Stimulated activated effector memory CD8-positive, alpha-beta T cell treated with anti-CD3 and anti-CD28 coated beads, Interleukin-12 subunit alpha, Interleukin-12 subunit beta, amount 100 ng/mL, for 72 hours (primary cell): ENCODE measurements around the gene LIPF.

Source experiments
- ATAC-seq: fragments of 150-1000 bp; cut with Tn5 transposase; 2 replicates; pipeline ENCODE4 v1.10.0; 2021
- DNase-seq, 2 donors: peaks; one replicate each; pipeline ENCODE4 v3.0.0; 2021 to 2022; ENCODE audit warnings: low spot score in 2 of 2
- H3K27ac Mint-ChIP-seq: one replicate; pipeline ENCODE4 v1.8.0; 2022; ENCODE audit warnings: mild to moderate bottlenecking, mixed read lengths
- H3K36me3 Mint-ChIP-seq: one replicate; pipeline ENCODE4 v1.8.0; 2022; ENCODE audit warnings: mild to moderate bottlenecking, mixed read lengths
- H3K4me1 Mint-ChIP-seq: one replicate; pipeline ENCODE4 v1.8.0; 2022; ENCODE audit warnings: mixed read lengths
- H3K4me3 Mint-ChIP-seq: one replicate; pipeline ENCODE4 v1.8.0; 2022; ENCODE audit warnings: mild to moderate bottlenecking, mixed read lengths
- H3K9me3 Mint-ChIP-seq: one replicate; pipeline ENCODE4 v1.8.0; 2022; ENCODE audit warnings: mixed read lengths

Gene LIPF

GRCh38 chr10:88664142-88664541 is at the start of gene LIPF:
Gene LIPF, plus strand, starts transcription at chr10:88664442. Its CDS starts 2,856 bp downstream, at chr10:88667298.
- H3K36me3 Mint-ChIP-seq = no peaks in the 10 kb centered on the region
- no peak for ATAC-seq

GRCh38 chr10:88616250-88616977 is 47.8 kb upstream of the LIPF start:
- DNase-seq (no peak), ATAC-seq (no peak)
- Mint-ChIP-seq H3K36me3 (no peaks in the 10 kb centered on the region), H3K4me3 (no peak overlapping the region), H3K9me3 (no peaks in the 10 kb centered on the region), H3K27ac (no peak overlapping the region), H3K4me1 (no peaks in the 10 kb centered on the region)

More at GRCh38 chr10:88664142-88664541, at the start of gene LIPF:
- Mint-ChIP-seq H3K9me3 (no peaks in the 10 kb centered on the region), H3K4me3 (no peak within 1 kb of the TSS), H3K27ac (no peak within 1 kb of the TSS), H3K4me1 (no peaks in the 10 kb centered on the region)
- DNase-seq = no peak

- DNase-seq = no peak
- Mint-ChIP-seq H3K36me3 (no peaks in the 10 kb centered on the region), H3K9me3 (no peaks in the 10 kb centered on the region), H3K4me3 (no peak overlapping the region), H3K27ac (no peak overlapping the region), H3K4me1 (no peaks in the 10 kb centered on the region)
- no peak for ATAC-seq
Measured at GRCh38 chr10:88617772-88618300, 46.4 kb upstream of the LIPF start.

DNA sequence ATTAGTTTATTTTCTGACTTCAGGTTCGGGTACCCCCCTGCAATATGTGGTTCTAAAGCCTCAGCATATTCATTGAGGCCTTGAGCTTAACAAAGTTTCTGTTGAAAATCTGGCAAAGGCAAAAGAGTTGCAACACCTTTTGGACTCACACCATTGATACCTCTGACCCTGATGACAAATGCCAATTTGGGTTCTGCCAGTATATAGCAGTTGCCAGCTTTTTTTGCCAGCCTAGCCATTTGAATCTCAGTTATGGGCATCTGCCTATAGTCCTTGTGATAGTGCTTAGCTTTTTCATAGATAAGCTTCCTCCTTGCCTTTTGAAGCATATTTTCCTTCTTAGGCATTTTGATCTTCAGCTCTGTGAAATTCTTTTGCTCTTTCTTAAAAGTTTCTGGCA is 45.7 kb upstream of the LIPF start:
- Mint-ChIP-seq H3K27ac (no peak overlapping the region), H3K4me3 (no peak overlapping the region), H3K9me3 (no peaks in the 10 kb centered on the region), H3K4me1 (no peaks in the 10 kb centered on the region), H3K36me3 (no peaks in the 10 kb centered on the region)
- DNase-seq (no peak), ATAC-seq (no peak)

- H3K36me3 Mint-ChIP-seq = no peaks in the 10 kb centered on the region
- H3K9me3 Mint-ChIP-seq = no peaks in the 10 kb centered on the region
- H3K27ac Mint-ChIP-seq = no peak overlapping the region
- no peaks in the 10 kb centered on the region for H3K4me1 Mint-ChIP-seq
- ATAC-seq = no peak
- no peak overlapping the region for H3K4me3 Mint-ChIP-seq
- no peak for DNase-seq
Measured at GRCh38 chr10:88620441-88620840, 43.8 kb upstream of the LIPF start.

DNA sequence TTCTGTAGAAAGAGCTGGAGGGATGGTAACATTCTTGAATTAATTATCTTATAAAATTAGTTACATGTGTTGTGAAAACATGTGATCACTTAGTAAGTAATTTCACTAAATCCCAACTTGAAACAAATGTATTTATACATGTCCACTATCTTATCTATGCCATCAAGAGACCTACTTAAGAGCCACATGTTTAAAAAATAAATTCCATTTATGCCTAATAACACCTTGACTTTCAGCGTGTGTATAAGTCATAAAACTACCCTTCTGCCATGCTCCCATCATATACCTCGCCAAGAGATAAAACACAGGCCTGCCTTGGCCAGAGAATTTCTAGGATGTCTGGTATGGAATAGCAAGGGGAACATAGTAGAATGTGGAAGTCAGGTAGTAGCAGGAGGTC is 40.4 kb upstream of the LIPF start:
- Mint-ChIP-seq H3K4me1 (no peaks in the 10 kb centered on the region), H3K27ac (no peak overlapping the region), H3K9me3 (no peaks in the 10 kb centered on the region), H3K4me3 (no peak overlapping the region), H3K36me3 (no peaks in the 10 kb centered on the region)
- no peak for DNase-seq
- ATAC-seq = no peak

- H3K4me3 Mint-ChIP-seq = no peak overlapping the region
- H3K9me3 Mint-ChIP-seq = no peaks in the 10 kb centered on the region
- H3K27ac Mint-ChIP-seq = no peak overlapping the region
- H3K36me3 Mint-ChIP-seq = no peaks in the 10 kb centered on the region
- ATAC-seq = no peak
- no peak for DNase-seq
- no peaks in the 10 kb centered on the region for H3K4me1 Mint-ChIP-seq
Measured at GRCh38 chr10:88624840-88625239, 39.4 kb upstream of the LIPF start.

DNA sequence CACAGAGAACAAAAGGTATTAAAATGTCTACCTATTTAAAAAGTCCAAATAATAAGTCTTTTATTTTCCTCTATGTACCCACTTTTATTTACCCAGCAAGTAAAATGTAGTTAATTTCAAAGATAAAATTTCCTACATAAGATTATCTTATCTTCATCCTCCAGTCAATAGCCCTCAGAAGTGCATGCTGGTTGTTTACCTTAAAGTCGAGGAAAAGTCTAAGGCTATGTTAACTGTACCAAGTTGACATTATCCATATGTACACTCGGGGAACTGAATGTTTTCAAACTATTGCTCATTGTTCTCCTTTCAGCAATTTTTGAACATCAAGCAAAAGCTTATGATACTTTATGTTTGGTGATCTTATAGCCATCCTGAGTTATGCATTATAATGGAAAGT is 24.1 kb upstream of the LIPF start:
- ATAC-seq (no peak), DNase-seq (no peak)
- Mint-ChIP-seq H3K36me3 (no peaks in the 10 kb centered on the region), H3K4me1 (no peaks in the 10 kb centered on the region), H3K4me3 (no peak overlapping the region), H3K27ac (no peak overlapping the region), H3K9me3 (no peaks in the 10 kb centered on the region)

DNA sequence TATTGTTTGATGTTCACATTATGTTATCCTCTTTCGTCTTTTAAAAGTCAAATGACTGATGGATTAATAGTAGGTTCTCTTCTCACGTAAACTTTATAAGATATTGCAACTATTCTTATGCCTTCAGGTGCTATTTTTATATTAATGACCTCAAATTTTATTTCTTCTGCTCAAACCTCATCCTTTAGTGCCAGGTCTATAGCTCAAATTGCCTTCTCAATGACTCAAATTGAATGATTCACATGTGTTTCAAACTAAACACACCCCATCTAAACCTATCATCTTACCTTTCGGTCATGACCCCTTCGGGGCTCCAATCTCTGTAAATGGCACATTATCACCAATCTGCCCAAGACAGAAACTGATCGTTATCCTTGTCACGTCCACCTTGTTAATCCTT is 22.0 kb upstream of the LIPF start:
- H3K36me3 Mint-ChIP-seq = no peaks in the 10 kb centered on the region
- H3K9me3 Mint-ChIP-seq = no peaks in the 10 kb centered on the region
- H3K4me3 Mint-ChIP-seq = no peak overlapping the region
- H3K4me1 Mint-ChIP-seq = no peaks in the 10 kb centered on the region
- DNase-seq (no peak), ATAC-seq (no peak)
- H3K27ac Mint-ChIP-seq = no peak overlapping the region

DNA sequence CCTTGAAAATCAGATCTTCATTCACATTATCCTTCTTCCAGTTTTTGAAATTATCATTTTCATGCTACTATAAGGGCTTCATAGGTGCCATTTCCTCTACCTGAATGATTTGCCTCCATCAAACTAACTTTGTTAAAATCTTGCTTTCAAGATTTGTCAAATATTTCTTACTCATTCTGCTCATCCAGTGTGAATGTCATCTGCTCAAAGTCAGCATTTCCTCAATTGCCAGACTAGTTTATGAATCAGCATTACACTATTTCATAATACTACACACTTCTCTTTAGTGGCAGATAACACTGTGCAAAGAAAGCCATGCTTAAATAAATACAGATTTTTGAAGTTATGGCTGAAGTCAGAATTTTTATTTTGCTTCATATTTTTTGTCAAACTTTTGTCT is 21.3 kb upstream of the LIPF start:
- DNase-seq (no peak), ATAC-seq (peak; percentile 79)
- Mint-ChIP-seq H3K4me1 (no peaks in the 10 kb centered on the region), H3K4me3 (no peak overlapping the region), H3K27ac (no peak overlapping the region), H3K9me3 (no peaks in the 10 kb centered on the region), H3K36me3 (no peaks in the 10 kb centered on the region)

- Mint-ChIP-seq H3K4me3 (no peak overlapping the region), H3K27ac (no peak overlapping the region), H3K36me3 (no peaks in the 10 kb centered on the region), H3K4me1 (no peaks in the 10 kb centered on the region), H3K9me3 (no peaks in the 10 kb centered on the region)
- DNase-seq (no peak), ATAC-seq (no peak)
Measured at GRCh38 chr10:88647061-88647615, 17.1 kb upstream of the LIPF start.

- H3K4me3 Mint-ChIP-seq = no peak overlapping the region
- ATAC-seq (no peak), DNase-seq (no peak)
- no peaks in the 10 kb centered on the region for H3K4me1 Mint-ChIP-seq
- H3K27ac Mint-ChIP-seq = no peak overlapping the region
- H3K9me3 Mint-ChIP-seq = no peaks in the 10 kb centered on the region
- H3K36me3 Mint-ChIP-seq = no peaks in the 10 kb centered on the region
Measured at GRCh38 chr10:88651101-88651551, 13.1 kb upstream of the LIPF start.

DNA sequence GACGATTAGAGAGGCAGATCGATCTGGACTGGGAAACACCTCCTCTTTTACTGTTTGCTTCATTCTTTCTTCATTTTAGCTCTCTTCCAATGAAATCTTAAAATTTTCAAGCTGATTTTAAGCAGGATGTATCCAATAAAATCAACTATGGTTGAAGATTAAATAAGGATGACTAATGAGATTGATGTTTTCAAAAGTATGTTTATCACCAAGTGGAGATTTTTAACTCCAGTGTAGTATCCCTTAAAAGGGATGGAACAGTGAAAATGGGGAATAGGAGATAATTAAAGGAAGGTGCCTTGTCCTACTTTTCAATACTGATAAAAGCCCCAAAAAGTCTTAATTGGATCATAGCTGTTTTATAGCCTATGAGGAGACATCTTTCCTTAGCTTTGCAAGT is 11.6 kb upstream of the LIPF start:
- no peaks in the 10 kb centered on the region for H3K9me3 Mint-ChIP-seq
- no peaks in the 10 kb centered on the region for H3K4me1 Mint-ChIP-seq
- no peak for ATAC-seq
- no peak for DNase-seq
- peaks cover 3% of the 10 kb centered on the region for H3K36me3 Mint-ChIP-seq
- no peak overlapping the region for H3K4me3 Mint-ChIP-seq
- no peak overlapping the region for H3K27ac Mint-ChIP-seq

DNA sequence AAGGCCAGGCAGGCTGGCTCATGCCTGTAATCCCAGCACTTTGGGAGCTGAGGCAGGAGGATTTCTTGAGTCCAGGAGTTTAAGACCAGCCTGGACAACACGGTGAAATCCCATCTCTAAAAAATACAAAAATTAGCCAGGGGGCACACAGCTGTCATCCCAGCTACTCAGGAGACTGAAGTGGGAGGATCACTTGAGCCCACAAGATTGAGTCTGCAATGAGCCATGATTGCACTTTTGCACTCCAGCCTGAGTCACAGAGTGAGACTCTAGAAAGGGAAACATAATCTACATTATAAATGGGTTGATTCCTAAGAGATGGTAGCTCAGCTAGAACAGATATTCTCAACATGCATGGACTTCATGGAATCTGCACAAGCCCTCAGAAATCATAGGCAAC is 6.3 kb upstream of the LIPF start:
- Mint-ChIP-seq H3K36me3 (peaks cover 6% of the 10 kb centered on the region), H3K4me1 (no peaks in the 10 kb centered on the region), H3K4me3 (no peak overlapping the region), H3K9me3 (no peaks in the 10 kb centered on the region), H3K27ac (no peak overlapping the region)
- peak; percentile 61 for ATAC-seq
- DNase-seq = no peak

DNA sequence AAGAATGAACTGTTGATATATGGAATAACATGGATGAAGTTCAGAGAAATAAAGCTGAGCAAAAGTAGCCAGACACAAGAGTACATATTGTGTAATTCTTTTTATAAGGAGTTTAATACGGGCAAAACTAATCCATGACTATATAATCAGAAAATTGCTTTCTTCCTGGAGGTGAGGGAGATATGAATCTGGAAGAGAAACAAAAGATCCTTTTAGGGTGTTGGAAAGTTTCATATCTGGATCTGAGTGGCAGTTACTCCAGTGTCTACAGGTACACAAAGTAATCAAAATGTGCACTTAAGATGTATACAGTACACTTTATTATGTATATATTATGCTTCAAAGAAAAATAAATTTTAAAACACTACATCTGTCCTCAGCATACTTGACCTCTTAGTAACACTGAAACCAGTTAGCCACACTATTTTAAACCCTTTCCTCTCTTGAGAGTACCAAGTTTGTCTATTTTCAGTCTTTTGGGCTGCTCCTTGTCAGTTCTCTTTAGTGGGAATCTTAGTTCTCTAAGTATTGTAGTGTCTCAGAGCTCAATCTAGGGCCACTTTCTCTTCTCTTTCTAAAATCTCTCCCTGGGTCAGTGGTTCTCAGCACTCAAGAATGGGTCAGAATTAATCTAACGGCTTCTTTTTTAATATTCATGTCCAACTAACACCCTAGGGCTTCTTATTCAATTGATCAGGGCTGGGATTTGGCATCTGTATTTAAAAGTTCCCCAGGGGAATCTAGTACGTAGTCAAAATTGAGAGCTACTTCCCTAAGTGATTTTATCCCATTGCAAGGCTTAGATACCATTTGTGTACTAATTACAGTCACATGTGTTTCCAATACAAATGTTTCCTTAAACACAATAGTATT is 4.3 kb upstream of the LIPF start:
- DNase-seq = no peak
- Mint-ChIP-seq H3K27ac (no peak overlapping the region), H3K4me3 (no peak overlapping the region), H3K9me3 (no peaks in the 10 kb centered on the region), H3K4me1 (no peaks in the 10 kb centered on the region), H3K36me3 (peaks cover 6% of the 10 kb centered on the region)
- ATAC-seq = no peak

- no peaks in the 10 kb centered on the region for H3K9me3 Mint-ChIP-seq
- ATAC-seq (no peak), DNase-seq (no peak)
- H3K4me1 Mint-ChIP-seq = no peaks in the 10 kb centered on the region
- no peak overlapping the region for H3K27ac Mint-ChIP-seq
- H3K4me3 Mint-ChIP-seq = no peak overlapping the region
- peaks cover 6% of the 10 kb centered on the region for H3K36me3 Mint-ChIP-seq
Measured at GRCh38 chr10:88660598-88660884, 3.7 kb upstream of the LIPF start.
